ENCODE measurements around the gene SECISBP2L.

SECISBP2L gene

GRCh38 chr15:49058559-49058958, 12.3 kb upstream of the SECISBP2L start:
- H3K4me3 ChIP-seq (ENCODE audit: low read length) = no peak overlapping the region
- TF ChIP-seq, protein P1, sequence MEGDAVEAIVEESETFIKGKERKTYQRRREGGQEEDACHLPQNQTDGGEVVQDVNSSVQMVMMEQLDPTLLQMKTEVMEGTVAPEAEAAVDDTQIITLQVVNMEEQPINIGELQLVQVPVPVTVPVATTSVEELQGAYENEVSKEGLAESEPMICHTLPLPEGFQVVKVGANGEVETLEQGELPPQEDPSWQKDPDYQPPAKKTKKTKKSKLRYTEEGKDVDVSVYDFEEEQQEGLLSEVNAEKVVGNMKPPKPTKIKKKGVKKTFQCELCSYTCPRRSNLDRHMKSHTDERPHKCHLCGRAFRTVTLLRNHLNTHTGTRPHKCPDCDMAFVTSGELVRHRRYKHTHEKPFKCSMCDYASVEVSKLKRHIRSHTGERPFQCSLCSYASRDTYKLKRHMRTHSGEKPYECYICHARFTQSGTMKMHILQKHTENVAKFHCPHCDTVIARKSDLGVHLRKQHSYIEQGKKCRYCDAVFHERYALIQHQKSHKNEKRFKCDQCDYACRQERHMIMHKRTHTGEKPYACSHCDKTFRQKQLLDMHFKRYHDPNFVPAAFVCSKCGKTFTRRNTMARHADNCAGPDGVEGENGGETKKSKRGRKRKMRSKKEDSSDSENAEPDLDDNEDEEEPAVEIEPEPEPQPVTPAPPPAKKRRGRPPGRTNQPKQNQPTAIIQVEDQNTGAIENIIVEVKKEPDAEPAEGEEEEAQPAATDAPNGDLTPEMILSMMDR (conservative IDR thresholded peaks at IDR 0.05; ENCODE audit: low read depth, low read length) = no peak
- DNase-seq (ENCODE audit: low read depth) = no peak

- no peak overlapping the region for H3K4me3 ChIP-seq (ENCODE audit: low read length)
Observed at GRCh38 chr15:49055630-49056029, 9.4 kb upstream of the SECISBP2L start.

DNA sequence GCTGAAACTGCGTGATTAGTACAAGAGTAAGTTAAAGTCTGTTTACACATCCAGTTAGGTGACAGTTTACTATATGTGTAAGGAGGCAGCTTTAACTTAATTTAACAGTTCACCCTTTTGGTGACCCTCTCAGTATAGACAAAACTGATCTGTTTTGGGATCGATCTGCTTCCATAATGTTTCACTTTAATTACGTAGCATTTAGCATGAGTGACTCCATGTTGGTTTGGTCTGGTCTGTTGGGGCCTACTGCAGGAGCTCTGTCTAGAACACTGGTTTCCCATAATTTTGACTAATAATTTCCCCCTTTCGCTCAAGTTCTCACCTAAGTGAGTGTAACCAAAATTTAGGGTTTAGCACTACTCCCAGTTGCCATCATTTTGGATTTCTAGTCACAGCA, 6.4 kb upstream of the SECISBP2L start:
- TF ChIP-seq, protein P1 (conservative IDR thresholded peaks at IDR 0.05; ENCODE audit: low read depth, low read length) = no peak
- DNase-seq (ENCODE audit: low read depth) = no peak
- no peak overlapping the region for H3K4me3 ChIP-seq (ENCODE audit: low read length)

More at GRCh38 chr15:49055630-49056029, 9.4 kb upstream of the SECISBP2L start:
- TF ChIP-seq, protein P1 (conservative IDR thresholded peaks at IDR 0.05; ENCODE audit: low read depth, low read length) = no peak
- no peak for DNase-seq (ENCODE audit: low read depth)

- no peak for DNase-seq (ENCODE audit: low read depth)
- no peak overlapping the region for H3K4me3 ChIP-seq (ENCODE audit: low read length)
- TF ChIP-seq, protein P1 (conservative IDR thresholded peaks at IDR 0.05; ENCODE audit: low read depth, low read length) = no peak
Observed at GRCh38 chr15:49047456-49047855, 1.2 kb upstream of the SECISBP2L start.

DNA sequence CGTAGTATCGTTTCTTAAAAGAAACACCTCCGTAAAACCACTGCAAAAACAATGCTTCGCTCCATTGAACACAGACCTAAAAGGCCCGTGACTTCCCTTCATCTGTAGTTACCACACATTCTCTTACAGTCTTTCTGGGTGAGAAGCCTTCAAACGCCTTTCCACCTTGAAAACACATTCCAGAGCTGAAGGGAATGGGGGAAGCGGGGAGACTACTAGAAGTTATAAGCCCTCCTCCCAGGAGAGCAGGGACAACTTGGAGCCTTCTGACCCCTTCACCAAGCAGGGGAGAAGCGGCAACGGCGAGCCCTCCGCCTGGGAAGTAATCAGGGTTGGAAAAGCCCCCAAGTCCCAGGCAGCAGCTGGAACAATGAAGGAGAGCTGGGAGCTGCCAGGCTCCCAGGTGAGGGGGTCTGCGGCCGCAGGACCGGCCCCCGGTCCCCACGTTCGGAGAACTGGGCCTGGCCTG, 461 bp downstream of the SECISBP2L start:
- DNase-seq (ENCODE audit: low read depth) = peak; percentile 18
- TF ChIP-seq, protein P1 (conservative IDR thresholded peaks at IDR 0.05; ENCODE audit: low read depth, low read length) = no peak

DNA sequence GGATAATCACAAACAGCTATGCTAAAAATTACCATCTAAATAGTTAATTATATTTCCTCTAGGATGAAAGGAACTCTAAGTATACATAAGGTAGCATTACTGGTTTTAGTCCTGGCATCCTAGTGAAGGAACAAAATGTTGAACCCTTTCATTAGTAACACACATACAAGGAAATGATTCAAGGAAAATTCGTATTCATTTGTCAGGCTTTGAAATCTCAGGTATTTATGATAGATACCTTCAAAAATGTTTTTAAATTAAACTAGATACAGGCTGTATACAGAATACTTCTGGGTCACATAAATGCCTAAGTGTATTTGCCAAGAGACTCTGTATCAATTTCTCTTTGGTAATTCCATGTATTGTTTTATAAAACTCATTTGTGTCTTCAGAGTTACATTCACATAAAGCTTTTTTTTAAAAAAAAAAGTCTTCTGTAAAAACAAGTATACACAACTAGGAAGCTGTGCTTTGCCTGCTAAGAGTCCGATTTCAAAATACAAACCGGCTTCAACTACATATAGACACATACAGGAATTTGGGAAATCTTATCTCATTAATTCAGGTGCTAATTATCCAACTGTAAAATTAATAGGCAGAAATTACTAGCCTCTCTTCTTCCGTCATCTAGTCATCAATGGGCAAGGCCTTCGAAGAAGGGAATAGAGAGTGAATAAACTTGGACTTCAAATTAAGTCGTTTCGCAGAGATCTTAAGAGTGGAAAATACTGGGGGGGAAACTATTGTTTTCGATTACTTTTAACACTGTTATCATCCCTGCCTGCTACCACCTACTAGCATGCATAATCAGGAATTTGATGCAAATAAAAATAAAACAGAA, 1.3 kb downstream of the SECISBP2L start:
- peak overlapping the region; percentile 93 for H3K4me3 ChIP-seq (ENCODE audit: low read length)
- TF ChIP-seq, protein P1 (conservative IDR thresholded peaks at IDR 0.05; ENCODE audit: low read depth, low read length) = no peak
- no peak for DNase-seq (ENCODE audit: low read depth)

More for the DNA sequence above, 461 bp downstream of the SECISBP2L start:
- peak overlapping the region; percentile 93 for H3K4me3 ChIP-seq (ENCODE audit: low read length)

GRCh38 chr15:49044002-49044401, 2.2 kb downstream of the SECISBP2L start:
- DNase-seq (ENCODE audit: low read depth) = no peak
- no peak overlapping the region for H3K4me3 ChIP-seq (ENCODE audit: low read length)
- TF ChIP-seq, protein P1 (conservative IDR thresholded peaks at IDR 0.05; ENCODE audit: low read depth, low read length) = no peak

Data from retinal pigment epithelial cell (primary cell).